IgD-negative memory B cell (primary cell): ENCODE results near the gene CNTNAP2. TPM values are rescaled to one million over a fixed set of nuclear protein-coding genes. Genes with fewer than 3 reads are reported as not detected.
A peak's percentile ranks its signal among the peaks of the same experiment; 100 is the strongest.

Source experiments
- H3K27ac Mint-ChIP-seq, 3 donors: one replicate each; pipeline ENCODE4 v1.8.0; 2020 to 2022; ENCODE audit warnings: mild to moderate bottlenecking in 3 of 3, mixed read lengths in 3 of 3, moderate library complexity in 1 of 3
- H3K27me3 Mint-ChIP-seq: one replicate; pipeline ENCODE4 v1.8.0; 2021; ENCODE audit warnings: mixed read lengths
- H3K36me3 Mint-ChIP-seq: one replicate; pipeline ENCODE4 v1.8.0; 2020; ENCODE audit warnings: mild to moderate bottlenecking, mixed read lengths
- H3K4me1 Mint-ChIP-seq, 3 donors: one replicate each; pipeline ENCODE4 v1.8.0; 2020 to 2022; ENCODE audit warnings: mixed read lengths in 3 of 3, mild to moderate bottlenecking in 1 of 3
- H3K4me3 Mint-ChIP-seq, 4 donors: one replicate each; pipeline ENCODE4 v1.8.0; 2020 to 2022; ENCODE audit warnings: mild to moderate bottlenecking in 4 of 4, mixed read lengths in 4 of 4, moderate library complexity in 3 of 4
- H3K9me3 Mint-ChIP-seq, 3 donors: one replicate each; pipeline ENCODE4 v1.8.0; 2020 to 2021; ENCODE audit warnings: mixed read lengths in 3 of 3, mild to moderate bottlenecking in 1 of 3
- polyA plus RNA-seq: library from polyadenylated mRNA; unstranded; fragments of 300-500 nt; fragmentation: Illumina TruSeq; gene quantifications from one replicate; pipeline ENCODE4 v1.2.3, GENCODE V29; 2021

The CNTNAP2 gene
- polyA plus RNA-seq, 1 donor from 2014 or later, result 47.3 TPM

- H3K9me3 Mint-ChIP-seq, result peaks cover 2 to 6% (median 3%) of the 10 kb centered on the region in 3 donors
- no peaks in the 10 kb centered on the region for H3K4me1 Mint-ChIP-seq
- no peaks in the 10 kb centered on the region for H3K36me3 Mint-ChIP-seq
- H3K27ac Mint-ChIP-seq, result no peak overlapping the region
- no peak overlapping the region for H3K4me3 Mint-ChIP-seq
- H3K27me3 Mint-ChIP-seq, result no peaks in the 10 kb centered on the region
Observed at GRCh38 chr7:147861945-147862344, 1745.3 kb downstream of the CNTNAP2 start.

DNA sequence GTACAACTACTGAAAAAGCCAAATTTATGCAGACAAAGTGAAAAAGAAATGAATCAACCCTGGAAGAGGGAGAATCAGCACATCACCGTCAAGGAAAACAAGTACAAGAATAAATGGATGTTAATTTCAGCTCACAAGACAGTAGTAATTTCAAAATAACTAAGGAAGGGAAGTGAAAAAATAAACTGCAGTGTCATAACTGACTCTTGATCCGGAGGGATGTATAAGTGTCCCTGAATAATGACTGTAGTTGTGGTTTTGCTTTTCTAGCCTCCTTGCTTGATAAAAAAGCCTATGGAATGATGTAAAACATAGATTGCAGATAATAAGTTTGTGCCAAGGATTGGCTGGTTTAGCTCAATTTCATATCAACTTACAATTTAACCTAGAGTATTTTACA is 1752.9 kb downstream of the CNTNAP2 start:
- Mint-ChIP-seq H3K4me3 (no peak overlapping the region), H3K27ac (no peak overlapping the region), H3K36me3 (no peaks in the 10 kb centered on the region), H3K27me3 (no peaks in the 10 kb centered on the region), H3K9me3 (peaks cover 0 to 4% (median 3%) of the 10 kb centered on the region in 3 donors), H3K4me1 (no peaks in the 10 kb centered on the region)

DNA sequence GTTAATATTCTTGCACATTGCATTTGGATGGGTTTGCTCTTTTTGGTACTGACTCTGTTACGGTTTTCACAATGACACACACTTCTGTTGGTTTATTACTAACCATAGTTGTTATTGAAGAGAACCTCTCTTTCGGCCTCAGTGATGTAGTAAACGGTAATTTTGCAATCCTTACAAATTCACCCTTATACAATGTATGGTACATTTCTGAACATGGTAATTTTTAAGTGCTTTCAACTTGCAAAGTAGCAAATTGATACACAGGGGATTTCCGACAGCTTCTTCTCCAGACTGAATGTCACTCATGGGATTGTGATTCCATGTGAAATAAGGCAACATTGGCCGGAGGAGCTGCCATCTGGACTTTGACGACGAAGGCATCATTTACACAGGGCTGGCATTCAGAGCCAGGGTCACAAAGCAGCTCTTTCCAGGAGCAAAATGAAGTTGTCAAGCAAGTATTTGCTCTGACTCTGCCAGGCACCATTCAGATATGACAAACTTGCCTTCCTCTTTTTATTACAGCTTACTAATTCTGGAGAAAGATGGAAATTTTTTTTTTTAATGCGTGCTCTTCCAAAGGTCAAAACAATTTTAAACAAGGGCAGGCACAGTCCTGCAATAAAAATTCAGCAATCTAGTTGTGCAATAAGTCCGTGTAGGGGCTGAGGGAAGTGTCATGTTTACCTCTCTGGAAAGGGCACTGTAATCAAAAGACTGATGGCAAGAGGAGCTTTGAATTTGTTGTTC is 1762.5 kb downstream of the CNTNAP2 start:
- no peak overlapping the region for H3K4me3 Mint-ChIP-seq
- no peaks in the 10 kb centered on the region for H3K36me3 Mint-ChIP-seq
- peaks cover 0 to 6% (median 3%) of the 10 kb centered on the region in 3 donors for H3K9me3 Mint-ChIP-seq
- H3K4me1 Mint-ChIP-seq, result no peaks in the 10 kb centered on the region
- H3K27ac Mint-ChIP-seq, result no peak overlapping the region
- no peaks in the 10 kb centered on the region for H3K27me3 Mint-ChIP-seq

GRCh38 chr7:147885869-147886268 is 1769.3 kb downstream of the CNTNAP2 start:
- no peaks in the 10 kb centered on the region for H3K4me1 Mint-ChIP-seq
- H3K27me3 Mint-ChIP-seq, result no peaks in the 10 kb centered on the region
- peaks cover 1 to 4% (median 3%) of the 10 kb centered on the region in 3 donors for H3K9me3 Mint-ChIP-seq
- H3K27ac Mint-ChIP-seq, result no peak overlapping the region
- H3K36me3 Mint-ChIP-seq, result no peaks in the 10 kb centered on the region
- no peak overlapping the region for H3K4me3 Mint-ChIP-seq

- H3K27ac Mint-ChIP-seq, result no peak overlapping the region
- H3K4me1 Mint-ChIP-seq, result no peaks in the 10 kb centered on the region
Observed at GRCh38 chr7:147894271-147894670, 1777.7 kb downstream of the CNTNAP2 start.

DNA sequence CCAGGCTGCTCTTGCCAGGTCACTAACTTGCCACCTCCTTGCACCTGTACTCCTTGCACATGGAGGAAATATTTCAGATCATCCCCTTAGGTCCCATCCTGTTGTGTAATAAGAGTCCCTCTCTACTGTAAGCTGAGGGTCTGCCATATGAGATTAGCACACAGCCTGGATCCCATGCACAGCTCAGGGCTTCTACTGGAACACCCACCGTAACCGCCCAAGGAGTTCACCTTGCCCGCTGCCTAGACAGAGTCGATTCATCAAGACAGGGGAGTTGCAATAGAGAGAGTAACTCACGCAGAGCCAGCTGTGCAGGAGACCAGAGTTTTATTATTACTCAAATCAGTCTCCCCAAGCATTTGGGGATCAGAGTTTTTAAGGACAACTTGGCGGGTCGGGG is 1779.5 kb downstream of the CNTNAP2 start:
- H3K36me3 Mint-ChIP-seq, result no peaks in the 10 kb centered on the region
- H3K9me3 Mint-ChIP-seq, result peaks cover 2 to 7% (median 4%) of the 10 kb centered on the region in 3 donors
- H3K27ac Mint-ChIP-seq, result no peak overlapping the region
- no peaks in the 10 kb centered on the region for H3K27me3 Mint-ChIP-seq
- no peak overlapping the region for H3K4me3 Mint-ChIP-seq
- H3K4me1 Mint-ChIP-seq, result no peaks in the 10 kb centered on the region

More at GRCh38 chr7:147894271-147894670, 1777.7 kb downstream of the CNTNAP2 start:
- H3K27me3 Mint-ChIP-seq, result no peaks in the 10 kb centered on the region
- peaks cover 0 to 2% (median 0%) of the 10 kb centered on the region in 3 donors for H3K9me3 Mint-ChIP-seq
- H3K4me3 Mint-ChIP-seq, result no peak overlapping the region
- H3K36me3 Mint-ChIP-seq, result no peaks in the 10 kb centered on the region

DNA sequence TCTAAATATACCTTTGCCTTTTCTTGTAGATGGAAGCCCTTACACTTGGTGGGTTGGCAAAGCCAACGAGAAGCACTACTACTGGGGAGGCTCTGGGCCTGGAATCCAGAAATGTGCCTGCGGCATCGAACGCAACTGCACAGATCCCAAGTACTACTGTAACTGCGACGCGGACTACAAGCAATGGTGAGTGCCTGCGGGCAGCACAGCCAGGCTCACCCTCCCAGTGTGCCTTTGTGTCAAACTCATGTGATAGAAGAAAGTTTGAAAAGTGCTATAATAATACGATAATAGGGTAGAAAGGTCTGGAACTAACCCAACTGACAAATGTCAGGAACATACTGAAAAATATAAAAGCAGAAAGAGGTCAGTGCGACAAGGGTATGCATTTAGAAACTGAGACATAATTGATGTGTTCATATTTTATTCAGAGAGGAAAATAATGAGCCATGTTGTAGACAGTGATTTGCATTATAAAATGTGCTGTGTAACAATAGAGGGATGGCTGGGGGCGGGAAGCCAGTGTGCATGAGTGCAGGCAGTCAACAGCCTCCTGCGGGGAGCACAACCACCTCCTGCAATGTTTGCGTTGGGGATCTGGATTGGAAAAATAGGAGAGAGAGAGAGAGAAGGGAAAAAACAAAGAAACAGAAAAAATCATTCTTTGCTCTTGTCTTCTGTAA is 1787.1 kb downstream of the CNTNAP2 start:
- Mint-ChIP-seq H3K27me3 (no peaks in the 10 kb centered on the region), H3K9me3 (peaks cover 4 to 17% (median 5%) of the 10 kb centered on the region in 3 donors), H3K36me3 (no peaks in the 10 kb centered on the region), H3K4me1 (no peaks in the 10 kb centered on the region), H3K27ac (no peak overlapping the region), H3K4me3 (no peak overlapping the region)

DNA sequence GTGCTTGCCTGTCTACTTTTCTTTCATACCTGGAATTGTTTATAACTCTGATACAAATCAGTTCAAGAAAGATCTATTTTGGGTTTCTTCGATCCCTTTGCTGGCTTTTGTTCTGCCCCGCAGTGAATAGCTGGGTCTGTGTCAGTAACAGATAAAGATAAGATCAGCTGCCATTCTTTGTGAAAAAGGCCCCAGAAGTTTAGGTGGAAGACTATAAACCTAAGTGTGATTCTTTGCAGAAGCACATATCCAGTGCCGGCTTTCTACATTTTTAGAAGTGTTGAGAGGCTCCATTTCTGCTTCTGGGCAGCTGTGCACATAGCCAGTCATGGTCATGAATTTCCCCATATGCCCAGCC is 1787.6 kb downstream of the CNTNAP2 start:
- Mint-ChIP-seq H3K9me3 (peaks cover 4 to 17% (median 5%) of the 10 kb centered on the region in 3 donors), H3K4me1 (no peaks in the 10 kb centered on the region), H3K4me3 (no peak overlapping the region), H3K27ac (no peak overlapping the region), H3K36me3 (no peaks in the 10 kb centered on the region), H3K27me3 (no peaks in the 10 kb centered on the region)

- no peaks in the 10 kb centered on the region for H3K36me3 Mint-ChIP-seq
- no peaks in the 10 kb centered on the region for H3K27me3 Mint-ChIP-seq
- peaks cover 0 to 3% (median 2%) of the 10 kb centered on the region in 3 donors for H3K9me3 Mint-ChIP-seq
- H3K27ac Mint-ChIP-seq, result no peak overlapping the region
- no peaks in the 10 kb centered on the region for H3K4me1 Mint-ChIP-seq
- H3K4me3 Mint-ChIP-seq, result no peak overlapping the region
Observed at GRCh38 chr7:147909431-147910148, 1793.0 kb downstream of the CNTNAP2 start.

GRCh38 chr7:147911201-147911601 is 1794.6 kb downstream of the CNTNAP2 start:
- no peak overlapping the region for H3K4me3 Mint-ChIP-seq
- no peak overlapping the region for H3K27ac Mint-ChIP-seq
- no peaks in the 10 kb centered on the region for H3K27me3 Mint-ChIP-seq
- H3K9me3 Mint-ChIP-seq, result peaks cover 0 to 3% (median 2%) of the 10 kb centered on the region in 3 donors
- H3K4me1 Mint-ChIP-seq, result no peaks in the 10 kb centered on the region
- no peaks in the 10 kb centered on the region for H3K36me3 Mint-ChIP-seq

GRCh38 chr7:147912291-147912690 is 1795.7 kb downstream of the CNTNAP2 start:
- H3K9me3 Mint-ChIP-seq, result peaks cover 0 to 4% (median 3%) of the 10 kb centered on the region in 3 donors
- no peak overlapping the region for H3K4me3 Mint-ChIP-seq
- H3K36me3 Mint-ChIP-seq, result no peaks in the 10 kb centered on the region
- no peak overlapping the region for H3K27ac Mint-ChIP-seq
- H3K4me1 Mint-ChIP-seq, result no peaks in the 10 kb centered on the region
- H3K27me3 Mint-ChIP-seq, result no peaks in the 10 kb centered on the region

DNA sequence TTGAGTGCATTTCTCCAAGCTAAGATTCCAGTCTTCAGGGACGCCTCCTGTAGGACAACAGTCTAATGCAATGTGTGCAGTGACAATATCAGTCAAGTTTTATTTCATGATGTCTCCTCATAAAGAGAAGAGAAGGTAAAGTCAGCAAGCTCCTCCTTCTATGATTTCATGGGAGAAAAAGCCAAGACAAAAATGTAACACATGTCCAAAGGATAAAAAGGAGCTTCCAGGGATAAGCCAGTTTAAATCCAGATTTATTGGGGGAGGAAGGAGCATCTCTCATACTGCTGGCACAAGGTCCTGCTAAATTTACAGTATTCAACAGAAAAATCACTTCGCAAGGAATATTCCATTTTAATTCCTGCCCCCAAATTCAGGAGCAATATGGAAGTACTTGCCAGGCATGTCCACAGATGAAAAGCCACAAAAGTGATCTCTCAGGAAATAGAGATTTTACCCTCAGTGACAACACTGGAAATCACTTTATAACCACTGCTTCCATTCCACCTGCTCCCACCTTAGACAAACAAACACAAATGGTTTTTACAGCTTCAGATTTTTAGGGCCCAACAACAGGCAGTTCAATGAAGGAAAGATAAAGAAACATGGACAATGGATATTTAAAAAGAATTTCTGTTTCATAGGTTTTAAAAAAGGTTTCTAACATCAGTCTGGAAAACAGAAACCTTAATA is 1796.5 kb downstream of the CNTNAP2 start:
- Mint-ChIP-seq H3K4me1 (no peaks in the 10 kb centered on the region), H3K27ac (no peak overlapping the region), H3K4me3 (no peak overlapping the region), H3K9me3 (peaks cover 0 to 3% (median 2%) of the 10 kb centered on the region in 3 donors), H3K27me3 (no peaks in the 10 kb centered on the region), H3K36me3 (no peaks in the 10 kb centered on the region)

- H3K36me3 Mint-ChIP-seq, result no peaks in the 10 kb centered on the region
- no peak overlapping the region for H3K4me3 Mint-ChIP-seq
- H3K4me1 Mint-ChIP-seq, result no peaks in the 10 kb centered on the region
- H3K27me3 Mint-ChIP-seq, result no peaks in the 10 kb centered on the region
- H3K9me3 Mint-ChIP-seq, result peaks cover 0 to 3% (median 2%) of the 10 kb centered on the region in 3 donors
- H3K27ac Mint-ChIP-seq, result no peak overlapping the region
Observed at GRCh38 chr7:147915781-147916180, 1799.2 kb downstream of the CNTNAP2 start.

DNA sequence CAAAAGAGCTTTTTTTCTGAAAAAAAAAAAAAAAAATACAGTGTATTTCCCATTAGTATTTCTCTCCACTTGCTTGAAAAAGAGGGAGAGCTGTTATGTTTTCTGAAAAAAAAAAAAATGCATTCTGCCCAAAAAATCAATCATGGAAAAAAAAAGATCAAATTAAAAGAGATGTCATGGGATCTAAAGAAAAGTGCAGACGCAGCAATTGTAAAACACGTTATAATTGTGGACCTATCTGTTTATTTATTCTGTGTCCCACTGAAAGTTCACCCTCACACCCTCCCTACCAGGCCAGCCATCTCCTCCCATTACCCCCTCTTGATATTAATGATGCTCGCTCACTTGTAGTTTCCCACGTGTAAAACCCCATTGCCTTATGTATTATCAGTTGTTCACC is 1800.0 kb downstream of the CNTNAP2 start:
- H3K27ac Mint-ChIP-seq, result peak overlapping the region in 1 of 3 donors; percentile 17
- H3K36me3 Mint-ChIP-seq, result no peaks in the 10 kb centered on the region
- H3K4me3 Mint-ChIP-seq, result no peak overlapping the region
- H3K9me3 Mint-ChIP-seq, result peaks cover 0 to 2% (median 0%) of the 10 kb centered on the region in 3 donors
- H3K27me3 Mint-ChIP-seq, result no peaks in the 10 kb centered on the region
- H3K4me1 Mint-ChIP-seq, result no peaks in the 10 kb centered on the region

DNA sequence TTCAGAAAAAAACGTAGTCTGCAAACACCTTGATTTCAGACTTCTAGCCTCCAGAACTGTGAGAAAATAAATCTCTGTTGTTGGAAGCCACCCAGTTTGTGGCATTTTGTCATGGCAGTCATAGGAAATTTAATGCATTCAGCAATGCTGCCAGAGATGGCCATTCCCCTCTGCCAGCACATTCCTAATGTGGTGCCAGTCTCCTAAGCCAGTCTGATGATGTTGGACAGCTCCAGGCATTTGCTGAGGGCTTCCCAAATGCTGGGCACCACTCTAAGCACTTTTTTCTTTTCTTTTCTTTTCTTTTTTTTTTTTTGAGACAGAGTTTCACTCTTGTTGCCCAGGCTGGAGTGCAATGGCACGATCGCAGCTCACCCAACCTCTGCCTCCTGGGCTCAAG is 1807.2 kb downstream of the CNTNAP2 start:
- no peak overlapping the region for H3K4me3 Mint-ChIP-seq
- no peaks in the 10 kb centered on the region for H3K4me1 Mint-ChIP-seq
- peaks cover 0 to 4% (median 2%) of the 10 kb centered on the region in 3 donors for H3K9me3 Mint-ChIP-seq
- H3K27ac Mint-ChIP-seq, result no peak overlapping the region
- H3K27me3 Mint-ChIP-seq, result no peaks in the 10 kb centered on the region
- H3K36me3 Mint-ChIP-seq, result peaks cover 1% of the 10 kb centered on the region
